ENCODE results near the gene FAM149A. TPM values are rescaled to one million over a fixed set of nuclear protein-coding genes. Genes with fewer than 3 reads are reported as not detected.

FAM149A gene
- total RNA-seq, 1 donor from 2014 or later, result 14.6 TPM

Other genes starting within 250 kb of the FAM149A start
- 4.6 TPM for gene TLR3, start 35.5 kb upstream of the FAM149A start, total RNA-seq
- gene CYP4V2, start 86.9 kb downstream of the FAM149A start, total RNA-seq, result 25.3 TPM
- gene KLKB1, start 122.8 kb downstream of the FAM149A start, total RNA-seq, result 1.2 TPM
- 0.40 TPM for gene F11, start 161.5 kb downstream of the FAM149A start, total RNA-seq

Data from Right ventricle myocardium superior (tissue), 1 donor.